Measurements from ENCODE around the gene ETF1.

GRCh38 chr5:138560971-138561370, 17.9 kb upstream of the ETF1 start:
- TF ChIP-seq YY1 (IDR thresholded peaks at IDR 0.05; ENCODE audit: low read depth) (no peak), MAX (IDR thresholded peaks at IDR 0.05) (no peak), ZBTB7A (IDR thresholded peaks at IDR 0.05; ENCODE audit: low read depth) (no peak), FOXM1 (IDR thresholded peaks at IDR 0.05; ENCODE audit: borderline replicate concordance, low read depth) (no peak)
